ENCODE results near the gene CORO1C. TPM values are rescaled to one million over a fixed set of nuclear protein-coding genes. Genes with fewer than 3 reads are reported as not detected.
A peak's percentile ranks its signal among the peaks of the same experiment; 100 is the strongest.

CORO1C gene
- total RNA-seq, 1 donor from 2014 or later = 285 TPM

- no peak for TF ChIP-seq CTCF (IDR thresholded peaks at IDR 0.05; ENCODE audit: partially characterized antibody, unreplicated experiment)
- DNase-seq = no peak
- Mint-ChIP-seq H3K27me3 (ENCODE audit: unreplicated experiment) (peaks cover 5% of the 10 kb centered on the region), H3K4me3 (ENCODE audit: unreplicated experiment) (no peak overlapping the region), H3K27ac (ENCODE audit: unreplicated experiment) (no peak overlapping the region), H3K9me3 (ENCODE audit: unreplicated experiment) (peaks cover 4% of the 10 kb centered on the region), H3K4me1 (ENCODE audit: low read depth, unreplicated experiment) (no peaks in the 10 kb centered on the region), H3K36me3 (ENCODE audit: unreplicated experiment) (peaks cover 6% of the 10 kb centered on the region)
Measured at GRCh38 chr12:108614639-108615038, 116.7 kb downstream of the CORO1C start.

GRCh38 chr12:108614041-108614440 is 117.3 kb downstream of the CORO1C start:
- peaks cover 4% of the 10 kb centered on the region for H3K9me3 Mint-ChIP-seq (ENCODE audit: unreplicated experiment)
- peaks cover 6% of the 10 kb centered on the region for H3K36me3 Mint-ChIP-seq (ENCODE audit: unreplicated experiment)
- TF ChIP-seq CTCF (IDR thresholded peaks at IDR 0.05; ENCODE audit: partially characterized antibody, unreplicated experiment) = no peak
- no peak for DNase-seq
- no peaks in the 10 kb centered on the region for H3K4me1 Mint-ChIP-seq (ENCODE audit: low read depth, unreplicated experiment)
- peaks cover 5% of the 10 kb centered on the region for H3K27me3 Mint-ChIP-seq (ENCODE audit: unreplicated experiment)
- no peak overlapping the region for H3K4me3 Mint-ChIP-seq (ENCODE audit: unreplicated experiment)
- H3K27ac Mint-ChIP-seq (ENCODE audit: unreplicated experiment) = no peak overlapping the region

- H3K4me3 Mint-ChIP-seq (ENCODE audit: unreplicated experiment) = no peak overlapping the region
- no peaks in the 10 kb centered on the region for H3K4me1 Mint-ChIP-seq (ENCODE audit: low read depth, unreplicated experiment)
- DNase-seq = no peak
- no peak overlapping the region for H3K27ac Mint-ChIP-seq (ENCODE audit: unreplicated experiment)
- TF ChIP-seq CTCF (IDR thresholded peaks at IDR 0.05; ENCODE audit: partially characterized antibody, unreplicated experiment) = no peak
- peaks cover 6% of the 10 kb centered on the region for H3K36me3 Mint-ChIP-seq (ENCODE audit: unreplicated experiment)
- peaks cover 5% of the 10 kb centered on the region for H3K27me3 Mint-ChIP-seq (ENCODE audit: unreplicated experiment)
- peaks cover 4% of the 10 kb centered on the region for H3K9me3 Mint-ChIP-seq (ENCODE audit: unreplicated experiment)
Measured at GRCh38 chr12:108613548-108613947, 117.8 kb downstream of the CORO1C start.

- peaks cover 5% of the 10 kb centered on the region for H3K27me3 Mint-ChIP-seq (ENCODE audit: unreplicated experiment)
- DNase-seq = no peak
- no peaks in the 10 kb centered on the region for H3K4me1 Mint-ChIP-seq (ENCODE audit: low read depth, unreplicated experiment)
- H3K36me3 Mint-ChIP-seq (ENCODE audit: unreplicated experiment) = peaks cover 6% of the 10 kb centered on the region
- peaks cover 6% of the 10 kb centered on the region for H3K9me3 Mint-ChIP-seq (ENCODE audit: unreplicated experiment)
- TF ChIP-seq CTCF (IDR thresholded peaks at IDR 0.05; ENCODE audit: partially characterized antibody, unreplicated experiment) = no peak
- no peak overlapping the region for H3K4me3 Mint-ChIP-seq (ENCODE audit: unreplicated experiment)
- no peak overlapping the region for H3K27ac Mint-ChIP-seq (ENCODE audit: unreplicated experiment)
Measured at GRCh38 chr12:108612788-108613282, 118.5 kb downstream of the CORO1C start.

- peaks cover 4% of the 10 kb centered on the region for H3K27me3 Mint-ChIP-seq (ENCODE audit: unreplicated experiment)
- no peak overlapping the region for H3K27ac Mint-ChIP-seq (ENCODE audit: unreplicated experiment)
- DNase-seq = peak; percentile 51
- peaks cover 6% of the 10 kb centered on the region for H3K9me3 Mint-ChIP-seq (ENCODE audit: unreplicated experiment)
- TF ChIP-seq CTCF (IDR thresholded peaks at IDR 0.05; ENCODE audit: partially characterized antibody, unreplicated experiment) = peak; percentile 59
- H3K4me1 Mint-ChIP-seq (ENCODE audit: low read depth, unreplicated experiment) = peaks cover 1% of the 10 kb centered on the region
- peaks cover 6% of the 10 kb centered on the region for H3K36me3 Mint-ChIP-seq (ENCODE audit: unreplicated experiment)
- no peak overlapping the region for H3K4me3 Mint-ChIP-seq (ENCODE audit: unreplicated experiment)
Measured at GRCh38 chr12:108611884-108612415, 119.4 kb downstream of the CORO1C start.
